Endodermal cell (in vitro differentiated cells): ENCODE data around the gene GEMIN5. TPM values are rescaled to one million over a fixed set of nuclear protein-coding genes. Genes with fewer than 3 reads are reported as not detected.
A peak's percentile ranks its signal among the peaks of the same experiment; 100 is the strongest.
"Not testable (repeated sequence)": the region's sequence is repeated elsewhere in the genome, so short reads cannot be mapped to it uniquely, and the experiment has no call there.

Source experiments
- DNase-seq: peaks from one replicate; pipeline ENCODE4 v3.0.0-alpha.2; 2017
- H3K27ac ChIP-seq: 2 replicates; pipeline ENCODE4 v1.5.1; 2013; ENCODE audit warnings: mild to moderate bottlenecking, low read depth, low read length, moderate library complexity
- H3K27me3 ChIP-seq: 2 replicates; pipeline ENCODE4 v1.6.1; 2013; ENCODE audit warnings: mild to moderate bottlenecking, low read length, moderate library complexity; ENCODE audit not compliant: insufficient read depth, control insufficient read depth, poor library complexity, severe bottlenecking
- H3K36me3 ChIP-seq: 2 replicates; pipeline ENCODE4 v1.7.0; 2013; ENCODE audit warnings: mild to moderate bottlenecking, low read length, moderate library complexity; ENCODE audit not compliant: control insufficient read depth, insufficient read depth
- H3K4me1 ChIP-seq: one replicate; pipeline ENCODE4 v1.7.0; 2013; ENCODE audit warnings: low read length; ENCODE audit not compliant: control insufficient read depth, insufficient read depth
- H3K4me3 ChIP-seq: 2 replicates; pipeline ENCODE4 v1.5.1; 2013; ENCODE audit warnings: mild to moderate bottlenecking, low read length, moderate library complexity
- H3K9ac ChIP-seq: 2 replicates; pipeline ENCODE4 v1.6.1; 2013; ENCODE audit warnings: mild to moderate bottlenecking, low read length, moderate library complexity; ENCODE audit not compliant: poor library complexity, severe bottlenecking; ENCODE audit errors: extremely low read depth
- H3K9me3 ChIP-seq: 2 replicates; pipeline ENCODE4 v1.6.1; 2013; ENCODE audit warnings: mild to moderate bottlenecking, low read length, moderate library complexity; ENCODE audit not compliant: control insufficient read depth
- H3K27ac Mint-ChIP-seq: 2 replicates; pipeline ENCODE4 v1.8.0; 2020; ENCODE audit warnings: mixed read lengths
- H3K27me3 Mint-ChIP-seq: 2 replicates; pipeline ENCODE4 v1.8.0; 2021; ENCODE audit warnings: mild to moderate bottlenecking, mixed read lengths; ENCODE audit not compliant: insufficient read depth
- H3K36me3 Mint-ChIP-seq: 2 replicates; pipeline ENCODE4 v1.8.0; 2020; ENCODE audit warnings: low read depth, mixed read lengths
- H3K4me1 Mint-ChIP-seq: 2 replicates; pipeline ENCODE4 v1.8.0; 2020; ENCODE audit warnings: mixed read lengths
- H3K4me3 Mint-ChIP-seq: 2 replicates; pipeline ENCODE4 v1.8.0; 2020; ENCODE audit warnings: mild to moderate bottlenecking, moderate library complexity, mixed read lengths
- H3K9me3 Mint-ChIP-seq: 2 replicates; pipeline ENCODE4 v1.8.0; 2020; ENCODE audit warnings: mild to moderate bottlenecking, mixed read lengths
- WGBS, 2 experiments: methylation state at CpG; one replicate each; pipeline versions ENCODE4 v1.1.5 to v1.1.7; 2013; ENCODE audit warnings: missing lambda C conversion rate in 2 of 2, mixed read lengths in 1 of 2; ENCODE audit not compliant: insufficient coverage in 1 of 2, insufficient read length in 1 of 2; 5-methylcytosine and 5-hydroxymethylcytosine counted together
- total RNA-seq, 2 donors: library from RNA; stranded (reverse); fragmentation: NEBNext Ultra II Directional in 1 of 2; extraction: Animal tissue kit (Norgen Biotek cat#: 25700) in 1 of 2; gene quantifications; 2 replicates in 1 of 2; 3 replicates in 1 of 2; pipeline ENCODE4 v1.2.1, GENCODE V29; 2021
- TF ChIP-seq, protein P1 (sequence below): fragments of 200-600 bp; sonication (generic); conservative IDR thresholded peaks from 2 replicates; pipeline ENCODE4 v1.5.0; 2021; ENCODE audit warnings: antibody characterized with exemption, mild to moderate bottlenecking

Gene GEMIN5
- total RNA-seq, 2 donors from 2014 or later = 25.6 to 26.4 TPM

DNA sequence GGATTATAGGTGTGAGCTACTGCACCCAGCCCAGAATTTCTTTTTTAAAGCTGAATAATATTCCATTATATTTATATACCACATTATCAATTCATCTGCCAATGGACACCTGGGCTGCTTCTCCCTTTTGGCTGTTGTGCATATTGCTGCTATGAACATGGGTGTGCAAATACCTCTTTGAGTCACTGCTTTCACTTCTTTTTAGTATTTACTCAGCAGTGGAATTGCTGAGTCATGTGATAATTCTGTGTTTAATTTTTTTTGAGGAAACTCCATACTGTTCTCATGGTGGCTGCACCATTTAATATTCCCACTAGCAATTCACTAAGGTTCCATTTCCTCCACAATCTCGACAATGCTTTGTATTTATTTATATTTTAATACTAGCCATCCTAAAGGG, 39.4 kb upstream of the GEMIN5 start:
- no peak for DNase-seq
- H3K36me3 ChIP-seq = peaks cover 33% of the 10 kb centered on the region
- no CpG with 5 or more reads among the region's 1 CpG for WGBS, 2 experiments
- no peaks in the 10 kb centered on the region for H3K4me1 ChIP-seq
- Mint-ChIP-seq H3K9me3 (peaks cover 24% of the 10 kb centered on the region), H3K36me3 (peaks cover 27% of the 10 kb centered on the region), H3K27ac (no peak overlapping the region), H3K4me1 (peaks cover 1% of the 10 kb centered on the region), H3K27me3 (no peaks in the 10 kb centered on the region), H3K4me3 (no peak overlapping the region)
- H3K27ac ChIP-seq = no peak overlapping the region
- peaks cover 9% of the 10 kb centered on the region for H3K9me3 ChIP-seq
- no peak overlapping the region for H3K9ac ChIP-seq
- no peaks in the 10 kb centered on the region for H3K27me3 ChIP-seq
- TF ChIP-seq, protein P1, sequence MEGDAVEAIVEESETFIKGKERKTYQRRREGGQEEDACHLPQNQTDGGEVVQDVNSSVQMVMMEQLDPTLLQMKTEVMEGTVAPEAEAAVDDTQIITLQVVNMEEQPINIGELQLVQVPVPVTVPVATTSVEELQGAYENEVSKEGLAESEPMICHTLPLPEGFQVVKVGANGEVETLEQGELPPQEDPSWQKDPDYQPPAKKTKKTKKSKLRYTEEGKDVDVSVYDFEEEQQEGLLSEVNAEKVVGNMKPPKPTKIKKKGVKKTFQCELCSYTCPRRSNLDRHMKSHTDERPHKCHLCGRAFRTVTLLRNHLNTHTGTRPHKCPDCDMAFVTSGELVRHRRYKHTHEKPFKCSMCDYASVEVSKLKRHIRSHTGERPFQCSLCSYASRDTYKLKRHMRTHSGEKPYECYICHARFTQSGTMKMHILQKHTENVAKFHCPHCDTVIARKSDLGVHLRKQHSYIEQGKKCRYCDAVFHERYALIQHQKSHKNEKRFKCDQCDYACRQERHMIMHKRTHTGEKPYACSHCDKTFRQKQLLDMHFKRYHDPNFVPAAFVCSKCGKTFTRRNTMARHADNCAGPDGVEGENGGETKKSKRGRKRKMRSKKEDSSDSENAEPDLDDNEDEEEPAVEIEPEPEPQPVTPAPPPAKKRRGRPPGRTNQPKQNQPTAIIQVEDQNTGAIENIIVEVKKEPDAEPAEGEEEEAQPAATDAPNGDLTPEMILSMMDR = no peak
- no peak overlapping the region for H3K4me3 ChIP-seq

DNA sequence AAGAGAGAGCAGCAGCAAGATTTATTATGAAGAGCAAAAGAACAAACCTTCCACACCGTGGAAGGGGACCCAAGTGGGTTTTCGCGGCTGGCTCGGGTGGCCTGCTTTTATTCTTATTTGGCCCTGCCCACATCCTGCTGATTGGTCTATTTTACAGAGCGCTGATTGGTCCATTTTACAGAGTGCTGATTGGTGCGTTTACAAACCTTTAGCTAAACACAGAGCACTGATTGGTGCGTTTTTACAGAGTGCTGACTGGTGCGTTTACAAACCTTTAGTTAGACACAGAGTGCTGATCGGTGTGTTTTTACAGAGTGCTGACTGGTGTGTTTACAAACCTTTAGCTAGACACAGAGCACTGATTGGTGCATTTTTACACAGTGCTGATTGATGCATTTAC, 38.1 kb upstream of the GEMIN5 start:
- not testable (repeated sequence) for H3K4me1 Mint-ChIP-seq, H3K27ac Mint-ChIP-seq, DNase-seq, H3K9ac ChIP-seq, H3K27me3 ChIP-seq, H3K27me3 Mint-ChIP-seq, H3K4me3 Mint-ChIP-seq, H3K4me3 ChIP-seq, H3K27ac ChIP-seq, H3K9me3 ChIP-seq, H3K4me1 ChIP-seq
- H3K36me3 Mint-ChIP-seq = peaks cover 21% of the 10 kb centered on the region
- peaks cover 34% of the 10 kb centered on the region for H3K36me3 ChIP-seq
- 94 to 96% methylated on average over 9 of the region's 9 CpGs for WGBS, 2 experiments
- peaks cover 12% of the 10 kb centered on the region for H3K9me3 Mint-ChIP-seq

DNA sequence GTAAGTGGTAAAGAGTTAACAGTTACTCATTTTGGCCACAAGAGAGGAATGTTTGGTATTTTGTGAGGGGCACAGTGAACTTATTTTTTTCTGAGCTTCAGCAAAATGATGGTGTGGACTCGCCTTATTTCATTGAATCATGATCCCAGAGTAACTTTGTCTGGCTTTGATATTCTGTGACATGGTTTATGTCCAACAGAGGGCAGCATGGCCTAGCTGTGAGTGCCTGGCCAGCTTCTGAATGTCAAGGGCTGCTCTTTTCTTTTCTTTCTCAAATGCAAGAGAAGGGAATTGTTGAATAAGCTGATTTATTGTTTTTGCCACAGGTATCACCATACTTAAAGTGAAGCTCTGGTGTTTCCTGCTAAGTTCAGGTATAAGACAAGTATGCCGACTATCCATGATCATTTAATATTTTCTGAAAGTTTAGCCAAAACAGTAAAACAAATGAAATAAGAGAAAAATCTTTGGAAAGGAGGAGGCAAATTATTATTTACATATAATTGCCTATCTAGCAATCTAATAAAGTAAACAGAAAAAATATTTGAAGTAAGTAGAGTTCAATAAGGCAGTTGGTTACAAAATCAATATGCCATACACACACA, 34.6 kb upstream of the GEMIN5 start:
- Histone ChIP-seq H3K27ac (no peak overlapping the region), H3K27me3 (no peaks in the 10 kb centered on the region), H3K4me3 (no peak overlapping the region), H3K36me3 (peaks cover 69% of the 10 kb centered on the region), H3K9me3 (peaks cover 9% of the 10 kb centered on the region), H3K4me1 (no peaks in the 10 kb centered on the region), H3K9ac (no peak overlapping the region)
- DNase-seq = peak; percentile 80
- H3K4me1 Mint-ChIP-seq = peaks cover 6% of the 10 kb centered on the region
- H3K27me3 Mint-ChIP-seq = no peaks in the 10 kb centered on the region
- no peak overlapping the region for H3K4me3 Mint-ChIP-seq
- peaks cover 40% of the 10 kb centered on the region for H3K36me3 Mint-ChIP-seq
- 90% methylated on average over 2 of the region's 2 CpGs; no CpG with 5 or more reads in 1 of the 2 experiments for WGBS, 2 experiments
- H3K9me3 Mint-ChIP-seq = peaks cover 12% of the 10 kb centered on the region
- H3K27ac Mint-ChIP-seq = no peak overlapping the region
- TF ChIP-seq, protein P1 = peak; percentile 89

DNA sequence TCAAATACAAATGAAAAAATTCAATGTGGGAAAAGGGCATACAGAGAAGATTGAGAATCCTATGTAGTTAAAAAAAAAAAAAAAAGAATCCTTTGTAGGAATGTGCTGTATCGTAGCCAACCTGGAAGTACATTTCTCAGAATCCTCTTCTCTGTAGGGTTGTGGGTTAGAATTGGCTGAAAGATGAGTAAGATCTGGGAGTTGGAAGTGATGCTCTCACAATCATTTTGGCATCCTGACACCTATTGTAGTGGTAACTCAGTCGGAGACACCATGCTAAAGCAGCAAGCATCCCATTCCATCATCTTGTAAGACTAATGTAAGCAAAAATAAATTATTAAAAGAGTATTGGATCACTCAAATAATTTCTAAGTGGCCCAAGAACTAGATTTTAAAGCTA, 33.5 kb upstream of the GEMIN5 start:
- WGBS, 2 experiments = 83 to 100% methylated on average over 1 to 2 of the region's 2 CpGs
- H3K36me3 Mint-ChIP-seq = peaks cover 42% of the 10 kb centered on the region

More for the DNA sequence above, 33.5 kb upstream of the GEMIN5 start:
- DNase-seq = no peak
- H3K9me3 ChIP-seq = peaks cover 9% of the 10 kb centered on the region
- no peak overlapping the region for H3K27ac ChIP-seq
- H3K27me3 ChIP-seq = no peaks in the 10 kb centered on the region
- H3K27me3 Mint-ChIP-seq = no peaks in the 10 kb centered on the region
- no peak overlapping the region for H3K9ac ChIP-seq
- TF ChIP-seq, protein P1 = no peak
- peaks cover 79% of the 10 kb centered on the region for H3K36me3 ChIP-seq
- no peak overlapping the region for H3K27ac Mint-ChIP-seq
- H3K4me1 Mint-ChIP-seq = peaks cover 6% of the 10 kb centered on the region
- H3K4me1 ChIP-seq = no peaks in the 10 kb centered on the region
- H3K4me3 ChIP-seq = no peak overlapping the region
- peaks cover 10% of the 10 kb centered on the region for H3K9me3 Mint-ChIP-seq
- no peak overlapping the region for H3K4me3 Mint-ChIP-seq
